Gastroesophageal sphincter (tissue), 3 donors: ENCODE measurements around the gene IQCB1.

Experiments used
- POLR2AphosphoS5 ChIP-seq: sonication (generic); formaldehyde crosslinking; IDR thresholded peaks from one replicate; pipeline ENCODE4 v1.6.1; 2017; ENCODE audit warnings: antibody characterized with exemption
- TF ChIP-seq, protein P1 (sequence below), 4 experiments: fragments of 200-600 bp in 2 of 4; fragments of 450-650 bp in 2 of 4; sonication (generic) in 1 of 4; IDR thresholded peaks; one replicate each; pipeline ENCODE4 v1.5.1; 2017 to 2019; ENCODE audit warnings: antibody characterized with exemption in 4 of 4, mild to moderate bottlenecking in 2 of 4, moderate library complexity in 2 of 4

DNA sequence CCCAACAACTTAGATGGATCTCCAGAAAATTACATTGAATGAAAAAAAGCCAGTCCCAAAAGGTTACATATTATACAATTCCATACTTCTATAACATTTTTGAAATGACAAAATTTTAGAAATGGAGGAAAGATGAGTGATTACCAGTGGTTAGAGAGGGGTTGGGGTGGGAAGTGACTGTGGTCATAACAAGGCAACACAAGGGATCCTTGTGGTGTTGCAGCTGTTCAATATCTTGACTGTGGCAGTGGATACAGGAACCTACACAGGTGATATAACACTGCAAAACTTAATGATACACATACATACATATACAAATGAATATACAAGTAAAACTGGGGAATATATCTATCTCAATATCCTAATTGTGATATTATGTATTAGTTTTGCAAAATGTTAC, 95.0 kb downstream of the IQCB1 start:
- TF ChIP-seq POLR2AphosphoS5: no peak
- TF ChIP-seq, protein P1, sequence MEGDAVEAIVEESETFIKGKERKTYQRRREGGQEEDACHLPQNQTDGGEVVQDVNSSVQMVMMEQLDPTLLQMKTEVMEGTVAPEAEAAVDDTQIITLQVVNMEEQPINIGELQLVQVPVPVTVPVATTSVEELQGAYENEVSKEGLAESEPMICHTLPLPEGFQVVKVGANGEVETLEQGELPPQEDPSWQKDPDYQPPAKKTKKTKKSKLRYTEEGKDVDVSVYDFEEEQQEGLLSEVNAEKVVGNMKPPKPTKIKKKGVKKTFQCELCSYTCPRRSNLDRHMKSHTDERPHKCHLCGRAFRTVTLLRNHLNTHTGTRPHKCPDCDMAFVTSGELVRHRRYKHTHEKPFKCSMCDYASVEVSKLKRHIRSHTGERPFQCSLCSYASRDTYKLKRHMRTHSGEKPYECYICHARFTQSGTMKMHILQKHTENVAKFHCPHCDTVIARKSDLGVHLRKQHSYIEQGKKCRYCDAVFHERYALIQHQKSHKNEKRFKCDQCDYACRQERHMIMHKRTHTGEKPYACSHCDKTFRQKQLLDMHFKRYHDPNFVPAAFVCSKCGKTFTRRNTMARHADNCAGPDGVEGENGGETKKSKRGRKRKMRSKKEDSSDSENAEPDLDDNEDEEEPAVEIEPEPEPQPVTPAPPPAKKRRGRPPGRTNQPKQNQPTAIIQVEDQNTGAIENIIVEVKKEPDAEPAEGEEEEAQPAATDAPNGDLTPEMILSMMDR (IDR thresholded peaks at IDR 0.05): no peak
